Measurements from ENCODE around the gene DENND6A.

- TF ChIP-seq CTCF (IDR thresholded peaks at IDR 0.05; ENCODE audit: low read length) (no peak), EZH2 (optimal IDR thresholded peaks at IDR 0.05; ENCODE audit: low read depth, low read length) (no peak)
Measured at GRCh38 chr3:57675530-57675929, 17.3 kb downstream of the DENND6A start.

Measured in MM.1S (cell line).